IPS-15b (cell line): ENCODE data around the gene ARID4A.

Experiments
- H3K27me3 ChIP-seq: one replicate; pipeline ENCODE4 v1.6.1; 2013; ENCODE audit warnings: low read length; ENCODE audit not compliant: control insufficient read depth, insufficient read depth
- H3K36me3 ChIP-seq: one replicate; pipeline ENCODE4 v1.6.1; 2013; ENCODE audit warnings: low read length; ENCODE audit not compliant: control insufficient read depth, insufficient read depth
- H3K4me1 ChIP-seq: one replicate; pipeline ENCODE4 v1.6.1; 2013; ENCODE audit warnings: mild to moderate bottlenecking, low read length; ENCODE audit not compliant: control insufficient read depth, insufficient read depth
- H3K4me3 ChIP-seq: one replicate; pipeline ENCODE4 v1.5.1; 2013; ENCODE audit warnings: low read depth, low read length
- H3K9ac ChIP-seq: one replicate; pipeline ENCODE4 v1.6.1; 2013; ENCODE audit warnings: low read depth, mild to moderate bottlenecking, low read length
- H3K9me3 ChIP-seq: one replicate; pipeline ENCODE4 v1.6.1; 2013; ENCODE audit warnings: mild to moderate bottlenecking, low read length; ENCODE audit not compliant: control insufficient read depth, insufficient read depth

Gene ARID4A

GRCh38 chr14:58376791-58377190 is 78.4 kb downstream of the ARID4A start:
- H3K4me3 ChIP-seq: no peak overlapping the region
- no peaks in the 10 kb centered on the region for H3K27me3 ChIP-seq
- no peaks in the 10 kb centered on the region for H3K4me1 ChIP-seq
- H3K36me3 ChIP-seq: peaks cover 6% of the 10 kb centered on the region
- H3K9ac ChIP-seq: no peak overlapping the region
- H3K9me3 ChIP-seq: no peaks in the 10 kb centered on the region

- Histone ChIP-seq H3K4me1 (peaks cover 2% of the 10 kb centered on the region), H3K36me3 (no peaks in the 10 kb centered on the region), H3K9me3 (no peaks in the 10 kb centered on the region), H3K9ac (no peak overlapping the region), H3K4me3 (no peak overlapping the region), H3K27me3 (peaks cover 8% of the 10 kb centered on the region)
These were observed 92.5 kb downstream of the ARID4A start for GRCh38 chr14:58390830-58391229.

GRCh38 chr14:58395562-58395811 is 97.1 kb downstream of the ARID4A start:
- peak overlapping the region; percentile 70 for H3K4me3 ChIP-seq

GRCh38 chr14:58395812-58396788 is 97.7 kb downstream of the ARID4A start, which contains the start of gene TOMM20L:
Gene TOMM20L (plus strand): TSS chr14:58395930. CDS start chr14:58395958, 28 bp downstream.
- Histone ChIP-seq H3K4me3 (peak within 1 kb of the TSS; percentile 70), H3K27me3 (peaks cover 19% of the 10 kb centered on the region), H3K36me3 (no peaks in the 10 kb centered on the region), H3K4me1 (peaks cover 2% of the 10 kb centered on the region), H3K9ac (peak within 1 kb of the TSS; percentile 49), H3K9me3 (no peaks in the 10 kb centered on the region)

More at GRCh38 chr14:58395562-58395811, 97.1 kb downstream of the ARID4A start:
- peaks cover 19% of the 10 kb centered on the region for H3K27me3 ChIP-seq
- peaks cover 2% of the 10 kb centered on the region for H3K4me1 ChIP-seq
- H3K9ac ChIP-seq: no peak overlapping the region
- no peaks in the 10 kb centered on the region for H3K36me3 ChIP-seq
- no peaks in the 10 kb centered on the region for H3K9me3 ChIP-seq

GRCh38 chr14:58397156-58397555 is 98.8 kb downstream of the ARID4A start:
- Histone ChIP-seq H3K4me1 (peaks cover 2% of the 10 kb centered on the region), H3K4me3 (no peak overlapping the region), H3K27me3 (peaks cover 19% of the 10 kb centered on the region)

GRCh38 chr14:58398495-58398894 is 100.1 kb downstream of the ARID4A start:
- Histone ChIP-seq H3K9me3 (no peaks in the 10 kb centered on the region), H3K9ac (no peak overlapping the region), H3K4me1 (peaks cover 2% of the 10 kb centered on the region), H3K27me3 (peaks cover 19% of the 10 kb centered on the region), H3K4me3 (no peak overlapping the region), H3K36me3 (no peaks in the 10 kb centered on the region)

More at GRCh38 chr14:58397156-58397555, 98.8 kb downstream of the ARID4A start:
- Histone ChIP-seq H3K9me3 (no peaks in the 10 kb centered on the region), H3K36me3 (no peaks in the 10 kb centered on the region), H3K9ac (no peak overlapping the region)

- Histone ChIP-seq H3K9me3 (no peaks in the 10 kb centered on the region), H3K27me3 (peaks cover 19% of the 10 kb centered on the region), H3K4me3 (no peak overlapping the region), H3K4me1 (peaks cover 2% of the 10 kb centered on the region), H3K9ac (no peak overlapping the region), H3K36me3 (no peaks in the 10 kb centered on the region)
These were observed 100.5 kb downstream of the ARID4A start for GRCh38 chr14:58398895-58399294.

- Histone ChIP-seq H3K36me3 (no peaks in the 10 kb centered on the region), H3K4me3 (no peak overlapping the region)
These were observed 103.2 kb downstream of the ARID4A start for GRCh38 chr14:58401587-58401986.

GRCh38 chr14:58408681-58409215 is 110.4 kb downstream of the ARID4A start:
- H3K4me1 ChIP-seq: no peaks in the 10 kb centered on the region
- no peak overlapping the region for H3K4me3 ChIP-seq
- H3K36me3 ChIP-seq: peaks cover 18% of the 10 kb centered on the region
- H3K9ac ChIP-seq: no peak overlapping the region
- no peaks in the 10 kb centered on the region for H3K9me3 ChIP-seq
- no peaks in the 10 kb centered on the region for H3K27me3 ChIP-seq

More at GRCh38 chr14:58401587-58401986, 103.2 kb downstream of the ARID4A start:
- Histone ChIP-seq H3K9ac (no peak overlapping the region), H3K9me3 (no peaks in the 10 kb centered on the region), H3K27me3 (peaks cover 11% of the 10 kb centered on the region), H3K4me1 (no peaks in the 10 kb centered on the region)

- H3K27me3 ChIP-seq: no peaks in the 10 kb centered on the region
- no peak overlapping the region for H3K4me3 ChIP-seq
- no peaks in the 10 kb centered on the region for H3K9me3 ChIP-seq
- H3K9ac ChIP-seq: no peak overlapping the region
- H3K36me3 ChIP-seq: peaks cover 18% of the 10 kb centered on the region
- no peaks in the 10 kb centered on the region for H3K4me1 ChIP-seq
These were observed 116.5 kb downstream of the ARID4A start for GRCh38 chr14:58414845-58415244.

GRCh38 chr14:58415636-58416547 is 117.5 kb downstream of the ARID4A start:
- Histone ChIP-seq H3K36me3 (peaks cover 12% of the 10 kb centered on the region), H3K4me1 (no peaks in the 10 kb centered on the region), H3K27me3 (no peaks in the 10 kb centered on the region), H3K9ac (no peak overlapping the region), H3K9me3 (no peaks in the 10 kb centered on the region), H3K4me3 (no peak overlapping the region)
